Suppressor macrophage (primary cell): ENCODE data around the gene STAT3.
A peak's percentile ranks its signal among the peaks of the same experiment; 100 is the strongest.
"Not testable (repeated sequence)": the region's sequence is repeated elsewhere in the genome, so short reads cannot be mapped to it uniquely, and the experiment has no call there.

Source experiments
- DNase-seq, 4 experiments: peaks; one replicate each; pipeline ENCODE4 v3.0.0-alpha.2; 2020 to 2022

STAT3 gene

DNA sequence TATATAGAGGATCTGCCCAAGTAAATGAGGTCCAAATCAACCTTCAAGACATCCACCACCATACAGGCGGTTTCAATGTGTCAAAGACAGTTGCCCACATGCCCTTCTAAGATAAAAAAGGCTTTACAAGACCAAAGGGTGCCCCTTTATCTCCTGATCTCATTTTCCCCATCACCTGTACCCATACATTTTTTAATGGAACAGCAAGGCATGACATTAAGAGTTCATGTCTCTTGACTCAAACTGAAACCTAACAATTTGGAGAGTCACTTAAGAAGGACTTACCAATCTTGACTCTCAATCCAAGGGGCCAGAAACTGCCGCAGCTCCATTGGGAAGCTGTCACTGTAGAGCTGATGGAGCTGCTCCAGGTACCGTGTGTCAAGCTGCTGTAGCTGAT, 40.1 kb downstream of the STAT3 start:
- DNase-seq, result no peak

- DNase-seq, result no peak
Measured at GRCh38 chr17:42347606-42348005, 40.6 kb downstream of the STAT3 start.

DNA sequence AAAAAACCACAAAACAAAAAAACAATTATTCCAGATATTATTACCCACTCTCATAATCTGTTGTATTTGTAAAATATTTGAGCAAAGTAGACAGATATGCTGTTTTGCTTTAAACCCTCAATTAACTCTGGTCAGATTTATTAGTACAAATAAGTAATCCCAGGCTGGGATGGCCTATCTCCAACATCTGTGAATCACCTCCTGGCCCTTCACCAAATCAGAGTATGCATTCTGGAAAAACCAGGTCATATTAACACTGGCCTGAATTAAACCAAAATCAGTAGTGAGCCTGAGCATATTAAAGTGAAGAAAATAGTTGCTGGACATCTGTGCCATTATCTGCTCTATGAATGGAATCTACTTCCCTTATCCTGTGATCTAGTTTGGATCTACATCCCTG, 41.0 kb downstream of the STAT3 start:
- DNase-seq, result no peak

- peak; percentile 47 to 77 (median 70) for DNase-seq
Measured at GRCh38 chr17:42346481-42346880, 41.8 kb downstream of the STAT3 start.

- DNase-seq, result peak in 2 of 4 experiments; percentile 20 to 38
Measured at GRCh38 chr17:42345396-42346073, 42.7 kb downstream of the STAT3 start.

DNA sequence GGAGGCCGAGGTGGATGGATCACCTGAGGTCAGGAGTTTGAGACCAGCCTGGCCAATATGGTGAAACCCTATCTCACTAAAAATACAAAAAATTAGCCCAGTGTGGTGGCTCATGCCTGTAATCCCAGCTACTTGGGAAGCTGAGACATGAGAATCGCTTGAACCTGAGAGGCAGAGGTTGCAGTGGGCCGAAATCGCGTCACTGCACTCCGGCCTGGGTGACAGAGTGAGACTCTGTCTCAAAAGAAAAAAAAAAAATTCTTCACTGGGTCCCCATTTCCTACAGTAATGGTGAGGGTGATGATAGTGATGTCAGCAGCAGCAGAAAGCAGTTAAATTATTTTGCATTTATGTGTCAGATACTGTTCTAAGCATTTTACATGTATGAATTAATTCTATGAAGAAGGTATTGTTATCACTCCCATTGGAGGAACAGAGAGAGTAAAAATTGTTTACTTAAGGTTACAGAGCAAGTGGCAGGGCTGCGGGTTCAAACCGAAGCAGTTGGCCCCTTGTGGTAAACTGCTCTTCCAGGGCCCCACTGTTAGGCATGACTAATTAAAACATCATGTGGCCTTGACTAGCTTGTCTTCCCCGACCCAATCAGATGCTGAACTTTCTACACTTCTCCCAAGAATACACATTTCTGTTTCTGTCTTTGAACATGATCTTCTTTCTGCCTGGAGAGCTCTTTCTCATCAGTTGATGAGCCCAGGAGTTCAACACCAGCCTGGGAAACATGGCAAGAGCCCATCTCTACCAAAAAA, 45.8 kb downstream of the STAT3 start:
- DNase-seq, result peak; percentile 25 to 61 (median 57)

DNA sequence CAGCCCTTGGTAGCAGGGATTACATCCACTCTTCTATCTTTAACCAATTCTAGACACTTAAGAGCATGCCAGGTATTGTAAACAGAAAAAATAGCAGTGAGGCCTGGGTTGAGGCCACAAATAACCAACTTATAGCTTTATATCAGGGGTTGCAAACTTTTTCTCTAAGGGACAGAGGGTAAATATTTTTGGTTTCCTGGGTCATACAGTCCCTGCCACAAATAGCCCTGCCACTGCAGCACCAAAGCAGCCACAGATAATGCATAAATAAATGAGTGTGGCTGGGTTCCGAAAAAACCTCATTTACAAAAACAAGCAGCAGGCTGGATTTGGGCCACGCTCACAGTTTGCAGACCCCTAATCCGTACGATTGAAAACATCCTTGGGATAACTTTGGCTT, 46.7 kb downstream of the STAT3 start:
- no peak for DNase-seq

DNA sequence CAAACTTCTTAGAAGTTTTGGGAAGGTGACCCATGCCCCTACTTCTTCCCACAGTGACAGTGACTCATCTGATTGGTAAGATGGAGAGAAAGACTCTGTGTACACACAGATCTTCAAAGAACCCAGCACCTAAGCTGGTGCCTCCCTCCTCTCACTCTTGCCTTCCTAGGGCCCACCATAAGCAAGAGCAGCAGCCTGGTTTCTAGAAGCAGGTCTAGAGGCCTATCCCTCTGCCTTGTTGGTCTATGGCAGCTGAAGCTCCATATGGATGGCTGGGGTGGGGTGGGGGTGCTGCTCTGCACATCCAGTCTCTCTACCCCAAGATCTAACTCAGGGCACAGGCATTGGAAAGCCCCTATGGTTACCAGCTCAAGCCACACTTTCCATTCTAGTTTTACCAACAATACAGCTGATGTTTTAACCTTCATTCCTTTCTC, 47.5 kb downstream of the STAT3 start:
- DNase-seq, result peak in 1 of 4 experiments; percentile 10

DNA sequence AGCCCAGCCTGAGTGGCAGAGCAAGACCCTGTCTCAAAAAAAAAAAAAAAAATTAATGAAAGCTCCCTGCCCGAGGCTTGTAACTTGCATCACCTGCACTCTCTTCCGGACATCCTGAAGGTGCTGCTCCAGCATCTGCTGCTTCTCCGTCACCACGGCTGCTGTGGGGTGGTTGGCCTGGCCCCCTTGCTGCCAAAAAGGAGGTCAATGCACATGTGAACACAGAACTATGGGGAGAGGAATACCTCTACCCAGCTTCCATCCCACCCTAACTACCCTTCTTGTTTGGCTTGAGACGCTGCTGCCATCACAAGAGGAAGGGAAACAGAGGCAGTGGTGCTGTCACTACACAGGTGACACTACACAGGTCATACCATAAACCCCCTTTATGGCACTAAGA, 49.0 kb downstream of the STAT3 start:
- no peak for DNase-seq

- DNase-seq, result peak in 1 of 4 experiments; percentile 18
Measured at GRCh38 chr17:42338427-42338985, 49.7 kb downstream of the STAT3 start.

GRCh38 chr17:42337442-42337841, 50.8 kb downstream of the STAT3 start:
- DNase-seq, result peak; percentile 21 to 63 (median 63)

DNA sequence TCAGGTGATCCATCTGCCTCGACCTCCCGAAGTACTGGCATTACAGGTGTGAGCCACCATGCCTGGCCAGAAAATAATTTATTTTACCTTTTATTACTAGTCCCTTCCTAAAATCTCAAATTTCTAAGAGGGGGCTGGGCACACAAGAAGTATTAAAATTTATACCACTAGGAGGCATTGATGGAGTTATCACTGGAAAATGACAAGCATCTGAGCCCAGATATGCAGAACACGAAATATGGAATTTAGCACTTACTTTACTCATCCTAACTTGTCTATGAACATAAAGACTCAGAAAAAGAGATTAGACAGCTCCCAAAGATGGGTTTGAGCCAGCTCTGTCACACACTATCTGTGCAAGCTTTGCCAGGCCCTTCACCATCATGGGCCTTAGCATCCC, 53.6 kb downstream of the STAT3 start:
- no peak for DNase-seq

DNA sequence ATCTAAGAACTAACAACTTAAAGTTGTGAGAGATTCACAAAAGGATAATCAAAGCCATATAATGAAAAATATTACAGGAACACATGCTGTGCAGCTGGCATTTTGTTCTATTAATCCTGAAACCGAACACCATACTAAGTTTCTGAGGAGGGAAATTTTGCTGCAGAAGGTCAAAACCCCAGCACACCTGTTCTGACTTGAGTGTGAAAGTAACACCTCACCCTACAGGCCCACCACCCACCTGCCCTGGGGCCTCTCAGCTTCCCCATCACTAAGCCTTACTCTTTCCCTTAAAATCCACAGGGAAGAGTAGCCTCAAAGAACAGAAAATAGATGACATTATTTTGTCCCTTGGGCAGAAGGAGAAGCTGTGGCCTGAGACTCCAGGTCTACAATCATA, 55.2 kb downstream of the STAT3 start:
- no peak for DNase-seq

GRCh38 chr17:42329025-42329976, 58.9 kb downstream of the STAT3 start:
- DNase-seq, result no peak

DNA sequence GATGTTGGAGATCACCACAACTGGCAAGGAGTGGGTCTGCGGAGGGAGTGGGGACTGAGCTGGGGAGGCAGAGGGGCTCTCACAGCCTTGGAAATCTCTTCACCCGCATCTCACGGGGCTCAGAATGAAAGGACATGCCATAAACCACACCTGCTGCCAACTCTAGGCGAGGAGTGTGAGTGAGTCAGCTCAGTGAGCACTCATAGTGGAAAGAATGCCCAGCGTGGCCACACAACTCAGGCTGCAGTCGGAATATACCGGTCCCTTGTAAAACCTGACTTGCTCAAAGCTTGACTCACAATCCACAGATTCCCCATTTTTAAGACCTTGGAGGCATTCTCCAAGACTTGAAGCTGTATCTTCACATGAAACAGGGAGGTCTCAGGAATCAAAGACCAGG, 63.2 kb downstream of the STAT3 start:
- DNase-seq, result no peak

- DNase-seq, result no peak
Measured at GRCh38 chr17:42323268-42323773, 64.9 kb downstream of the STAT3 start.

- DNase-seq, result peak; percentile 94 to 97 (median 96)
Measured at GRCh38 chr17:42322382-42323267, 65.6 kb downstream of the STAT3 start.

- DNase-seq, result no peak
Measured at GRCh38 chr17:42321555-42321954, 66.7 kb downstream of the STAT3 start.

GRCh38 chr17:42317967-42318366, 70.3 kb downstream of the STAT3 start:
- not testable (repeated sequence) for DNase-seq

DNA sequence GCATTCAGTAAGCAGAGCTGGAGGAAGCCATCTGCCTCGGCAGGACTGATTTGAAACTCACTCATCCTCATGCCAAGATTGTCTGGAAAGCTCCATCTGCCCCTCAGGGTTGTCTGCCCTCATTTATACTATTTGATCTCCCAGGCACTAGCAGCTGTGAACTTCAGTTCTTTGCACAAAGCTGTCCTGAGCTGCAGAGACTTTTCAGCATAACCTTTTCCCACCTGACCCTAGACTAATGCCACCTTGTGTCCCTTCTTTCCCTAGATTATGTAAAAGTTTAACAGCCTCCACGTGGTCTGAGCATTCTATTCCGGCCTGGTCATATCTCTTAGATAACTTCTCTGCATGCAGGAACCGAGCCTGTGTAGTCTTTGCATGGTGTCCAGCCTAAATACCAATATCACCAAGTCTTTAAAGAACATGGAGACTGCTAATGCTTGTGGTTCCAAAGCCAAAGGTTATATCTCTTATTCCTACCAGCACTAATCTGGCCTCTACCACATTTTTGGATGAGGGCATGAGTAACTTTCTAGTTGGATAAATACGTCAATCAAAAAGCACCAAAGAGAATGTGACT, 70.9 kb downstream of the STAT3 start:
- DNase-seq, result no peak

GRCh38 chr17:42316755-42317154, 71.5 kb downstream of the STAT3 start:
- DNase-seq, result no peak
